ENCODE results near the gene SLC22A4.
A peak's percentile ranks its signal among the peaks of the same experiment; 100 is the strongest.

The SLC22A4 gene

GRCh38 chr5:132342291-132343180 lies 48.3 kb downstream of the SLC22A4 start:
- DNase-seq (ENCODE audit: low read depth): no peak

- no peak for DNase-seq (ENCODE audit: low read depth)
Measured at GRCh38 chr5:132344775-132345514, 50.8 kb downstream of the SLC22A4 start.

- no peak for DNase-seq (ENCODE audit: low read depth)
Measured at GRCh38 chr5:132353486-132353995, 59.3 kb downstream of the SLC22A4 start.

- no peak for DNase-seq (ENCODE audit: low read depth)
Measured at GRCh38 chr5:132354381-132355139, 60.4 kb downstream of the SLC22A4 start.

- no peak for DNase-seq (ENCODE audit: low read depth)
Measured at GRCh38 chr5:132355140-132355765, 61.1 kb downstream of the SLC22A4 start.

GRCh38 chr5:132358775-132359174 lies 64.6 kb downstream of the SLC22A4 start:
- no peak for DNase-seq (ENCODE audit: low read depth)

- no peak for DNase-seq (ENCODE audit: low read depth)
Measured at GRCh38 chr5:132362086-132362485, 67.9 kb downstream of the SLC22A4 start.

GRCh38 chr5:132363431-132364112 lies 69.4 kb downstream of the SLC22A4 start:
- peak; percentile 81 for DNase-seq (ENCODE audit: low read depth)

GRCh38 chr5:132364319-132364718 lies 70.1 kb downstream of the SLC22A4 start:
- DNase-seq (ENCODE audit: low read depth): peak; percentile 91

GRCh38 chr5:132365213-132365612 lies 71.0 kb downstream of the SLC22A4 start:
- DNase-seq (ENCODE audit: low read depth): peak; percentile 24

- DNase-seq (ENCODE audit: low read depth): no peak
Measured at GRCh38 chr5:132368186-132368585, 74.0 kb downstream of the SLC22A4 start.

- DNase-seq (ENCODE audit: low read depth): no peak
Measured at GRCh38 chr5:132369007-132369473, 74.8 kb downstream of the SLC22A4 start.

GRCh38 chr5:132369474-132370180 lies 75.4 kb downstream of the SLC22A4 start, which contains the start of gene SLC22A5:
TSS of gene SLC22A5 (plus strand) at chr5:132369710. CDS start at chr5:132369973, 263 bp downstream.
- DNase-seq (ENCODE audit: low read depth): no peak

GRCh38 chr5:132370181-132370970 lies 76.2 kb downstream of the SLC22A4 start:
- DNase-seq (ENCODE audit: low read depth): no peak

- no peak for DNase-seq (ENCODE audit: low read depth)
Measured at GRCh38 chr5:132370971-132371602, 76.9 kb downstream of the SLC22A4 start.

GRCh38 chr5:132371603-132371994 lies 77.4 kb downstream of the SLC22A4 start:
- no peak for DNase-seq (ENCODE audit: low read depth)

GRCh38 chr5:132372127-132372526 lies 77.9 kb downstream of the SLC22A4 start:
- no peak for DNase-seq (ENCODE audit: low read depth)

GRCh38 chr5:132372542-132372941 lies 78.3 kb downstream of the SLC22A4 start:
- DNase-seq (ENCODE audit: low read depth): no peak

GRCh38 chr5:132375957-132376356 lies 81.8 kb downstream of the SLC22A4 start:
- DNase-seq (ENCODE audit: low read depth): no peak
